CD14-positive monocyte (primary cell): ENCODE data around the gene LTBP2. TPM values are rescaled to one million over a fixed set of nuclear protein-coding genes. Genes with fewer than 3 reads are reported as not detected.

Source experiments
- DNase-seq, 3 donors: peaks; one replicate each; pipeline ENCODE4 v3.0.0-alpha.2; 2011 to 2022
- H2AFZ ChIP-seq: 2 replicates; pipeline ENCODE4 v1.6.0; 2012; ENCODE audit warnings: mild to moderate bottlenecking, low read depth, low read length, inconsistent platforms; ENCODE audit not compliant: insufficient read depth, poor library complexity, severe bottlenecking
- H3K27ac ChIP-seq, 2 donors: 1 replicate in 1 of 2; 2 replicates in 1 of 2; pipeline ENCODE4 v1.5.1; 2012 to 2013; ENCODE audit warnings: low read length in 2 of 2, control low read depth in 1 of 2, inconsistent platforms in 1 of 2, low read depth in 1 of 2, mild to moderate bottlenecking in 1 of 2
- H3K27me3 ChIP-seq, 2 donors: one replicate each; pipeline versions ENCODE4 v1.6.0 to v1.6.1; 2011 to 2013; ENCODE audit warnings: low read length in 2 of 2; ENCODE audit not compliant: control insufficient read depth in 2 of 2, insufficient read depth in 2 of 2
- H3K36me3 ChIP-seq, 2 donors: replicated peaks in 1 of 2; 1 replicate in 1 of 2; 2 replicates in 1 of 2; pipeline versions ENCODE4 v1.5.1 to v1.6.1; 2012 to 2013; ENCODE audit warnings: low read length in 2 of 2, control low read depth in 1 of 2, inconsistent platforms in 1 of 2, mild to moderate bottlenecking in 1 of 2; ENCODE audit not compliant: insufficient read depth in 2 of 2, control insufficient read depth in 1 of 2
- H3K4me1 ChIP-seq, 2 donors: 1 replicate in 1 of 2; 2 replicates in 1 of 2; pipeline versions ENCODE4 v1.5.1 to v1.6.1; 2012 to 2013; ENCODE audit warnings: low read length in 2 of 2, control low read depth in 1 of 2, inconsistent platforms in 1 of 2, mild to moderate bottlenecking in 1 of 2, moderate library complexity in 1 of 2; ENCODE audit not compliant: insufficient read depth in 2 of 2, control insufficient read depth in 1 of 2
- H3K4me2 ChIP-seq: replicated peaks from 2 replicates; pipeline ENCODE3; 2012; ENCODE audit warnings: low read length, moderate library complexity, mild to moderate bottlenecking; ENCODE audit not compliant: poor library complexity, severe bottlenecking; ENCODE audit errors: extremely low read depth
- H3K4me3 ChIP-seq, 3 experiments: fragments of 200-600 bp in 1 of 3; sonication (generic) in 1 of 3; replicated peaks in 1 of 3; 1 replicate in 2 of 3; 2 replicates in 1 of 3; pipeline ENCODE4 v1.5.1; 2011 to 2013; ENCODE audit warnings: low read length in 3 of 3, mild to moderate bottlenecking in 3 of 3, control low read depth in 2 of 3, low read depth in 2 of 3, inconsistent platforms in 1 of 3, moderate library complexity in 1 of 3
- H3K79me2 ChIP-seq: 2 replicates; pipeline ENCODE4 v1.6.0; 2012; ENCODE audit warnings: mild to moderate bottlenecking, control low read depth, inconsistent platforms, low read length, moderate library complexity; ENCODE audit not compliant: insufficient read depth
- H3K9ac ChIP-seq: 2 replicates; pipeline ENCODE4 v1.6.0; 2017; ENCODE audit warnings: low read length, mild to moderate bottlenecking; ENCODE audit not compliant: insufficient read depth, poor library complexity, severe bottlenecking
- H3K9me3 ChIP-seq, 2 donors: replicated peaks in 1 of 2; 1 replicate in 1 of 2; 2 replicates in 1 of 2; pipeline versions ENCODE4 v1.5.1 to v1.6.1; 2012 to 2013; ENCODE audit warnings: low read length in 2 of 2, control low read depth in 1 of 2; ENCODE audit not compliant: control insufficient read depth in 1 of 2, insufficient read depth in 1 of 2
- H4K20me1 ChIP-seq: 2 replicates; pipeline ENCODE4 v1.6.0; 2012; ENCODE audit warnings: mild to moderate bottlenecking, low read length, control low read depth, moderate library complexity; ENCODE audit not compliant: insufficient read depth
- H3K27ac Mint-ChIP-seq, 7 donors: one replicate each; pipeline ENCODE4 v1.8.0; 2020; ENCODE audit warnings: mild to moderate bottlenecking in 7 of 7, mixed read lengths in 7 of 7, moderate library complexity in 6 of 7, inconsistent platforms in 2 of 7
- H3K27me3 Mint-ChIP-seq, 3 donors: one replicate each; pipeline ENCODE4 v1.8.0; 2021 to 2022; ENCODE audit warnings: low read depth in 3 of 3, mild to moderate bottlenecking in 3 of 3, mixed read lengths in 3 of 3, moderate library complexity in 3 of 3, inconsistent platforms in 1 of 3
- H3K36me3 Mint-ChIP-seq, 2 donors: one replicate each; pipeline ENCODE4 v1.8.0; 2020; ENCODE audit warnings: mixed read lengths in 2 of 2, inconsistent platforms in 1 of 2, mild to moderate bottlenecking in 1 of 2
- H3K4me1 Mint-ChIP-seq: one replicate; pipeline ENCODE4 v1.8.0; 2020; ENCODE audit warnings: mild to moderate bottlenecking, mixed read lengths
- H3K4me3 Mint-ChIP-seq, 2 donors: one replicate each; pipeline ENCODE4 v1.8.0; 2020; ENCODE audit warnings: mild to moderate bottlenecking in 2 of 2, mixed read lengths in 2 of 2, moderate library complexity in 1 of 2
- H3K9me3 Mint-ChIP-seq, 7 donors: one replicate each; pipeline ENCODE4 v1.8.0; 2020 to 2022; ENCODE audit warnings: mixed read lengths in 7 of 7, mild to moderate bottlenecking in 6 of 7, moderate library complexity in 6 of 7, inconsistent platforms in 2 of 7
- CTCF ChIP-seq: fragments of 200-600 bp; IDR thresholded peaks from one replicate; pipeline ENCODE4 v1.8.0; 2022; ENCODE audit warnings: antibody characterized with exemption, mild to moderate bottlenecking
- WGBS: methylation state at CpG from one replicate; pipeline ENCODE4 v1.1.5; 2013; ENCODE audit warnings: missing lambda C conversion rate; ENCODE audit not compliant: insufficient coverage; 5-methylcytosine and 5-hydroxymethylcytosine counted together
- intact Hi-C, 2 donors: fragments of 100-400 bp; cut with micrococcal nuclease; formaldehyde crosslinking; loops; one replicate each; pipeline versions ENCODE4 v1.15.0 to v1.15.1; 2023
- polyA plus RNA-seq, 3 donors: library from polyadenylated mRNA; depleted of rRNA in 1 of 3; unstranded in 2 of 3; stranded (reverse) in 1 of 3; fragments of 300-500 nt in 2 of 3; fragments of >200 nt in 1 of 3; fragmentation: Illumina TruSeq in 2 of 3; gene quantifications; 1 replicate in 2 of 3; 2 replicates in 1 of 3; pipeline ENCODE4 v1.2.3, GENCODE V29; 2012 to 2021

Gene LTBP2
- polyA plus RNA-seq, 3 donors = 0.04 to 0.24 (median 0.11) TPM

GRCh38 chr14:74465335-74465734, 146.7 kb downstream of the LTBP2 start:
- peaks cover 3 to 14% of the 10 kb centered on the region in 2 donors for H3K36me3 Mint-ChIP-seq
- H3K4me3 Mint-ChIP-seq = no peak overlapping the region
- Histone ChIP-seq H3K4me2 (no peak overlapping the region), H3K27ac (no peak overlapping the region), H3K9ac (no peak overlapping the region), H3K27me3 (no peaks in the 10 kb centered on the region), H3K9me3 (no peaks in the 10 kb centered on the region), H2AFZ (no peak overlapping the region), H3K4me1 (no peaks in the 10 kb centered on the region), H3K79me2 (no peaks in the 10 kb centered on the region), H3K36me3 (peaks cover 0 to 11% of the 10 kb centered on the region in 2 donors), H3K4me3 (no peak overlapping the region), H4K20me1 (peaks cover 14% of the 10 kb centered on the region)
- H3K27ac Mint-ChIP-seq = no peak overlapping the region
- H3K9me3 Mint-ChIP-seq = no peaks in the 10 kb centered on the region
- intact Hi-C loops = loop anchor here in 1 of 2 donors (5.0 kb wide), 1 partner anchor 117 kb away; no protein-coding TSS in a partner anchor
- peaks cover 2 to 6% (median 2%) of the 10 kb centered on the region in 3 donors for H3K27me3 Mint-ChIP-seq
- no peaks in the 10 kb centered on the region for H3K4me1 Mint-ChIP-seq
- DNase-seq = no peak
- WGBS = no CpG with 5 or more reads among the region's 2 CpGs
- no peak for TF ChIP-seq CTCF

GRCh38 chr14:74464785-74465184, 147.3 kb downstream of the LTBP2 start:
- intact Hi-C loops = loop anchor here in 1 of 2 donors (5.0 kb wide), 1 partner anchor 118 kb away; no protein-coding TSS in a partner anchor
- Histone ChIP-seq H3K27me3 (no peaks in the 10 kb centered on the region), H3K4me1 (no peaks in the 10 kb centered on the region), H3K9me3 (no peaks in the 10 kb centered on the region), H3K36me3 (peaks cover 0 to 5% of the 10 kb centered on the region in 2 donors), H4K20me1 (peaks cover 14% of the 10 kb centered on the region), H3K9ac (no peak overlapping the region), H3K4me2 (no peak overlapping the region), H3K79me2 (no peaks in the 10 kb centered on the region), H3K27ac (no peak overlapping the region), H2AFZ (no peak overlapping the region), H3K4me3 (no peak overlapping the region)
- no CpG with 5 or more reads among the region's 3 CpGs for WGBS
- no peak for DNase-seq
- Mint-ChIP-seq H3K27me3 (peaks cover 2 to 6% (median 2%) of the 10 kb centered on the region in 3 donors), H3K9me3 (no peaks in the 10 kb centered on the region), H3K36me3 (peaks cover 0 to 8% of the 10 kb centered on the region in 2 donors), H3K27ac (no peak overlapping the region), H3K4me1 (peaks cover 3% of the 10 kb centered on the region), H3K4me3 (no peak overlapping the region)
- TF ChIP-seq CTCF = no peak
